ENCODE measurements around the gene SPAG7.

DNA sequence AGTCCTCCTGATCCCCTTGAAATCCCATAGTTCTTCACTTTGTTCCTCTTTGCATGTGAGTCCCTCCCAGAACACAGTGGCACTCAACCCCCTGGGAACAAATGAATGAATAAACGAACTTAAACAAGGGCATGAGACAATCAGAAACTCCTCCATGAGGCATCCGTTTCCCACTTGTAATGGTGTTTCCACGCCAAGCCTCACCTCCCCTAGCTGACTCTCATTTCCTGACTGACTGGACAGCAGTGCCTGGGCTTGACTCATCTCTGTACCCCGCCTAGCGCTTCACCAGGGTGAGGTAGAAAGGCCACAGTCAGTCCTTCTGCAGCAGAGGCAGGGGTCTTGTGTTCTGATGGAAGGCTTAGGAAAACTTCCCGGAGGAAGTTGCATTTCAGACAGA is 44.3 kb upstream of the SPAG7 start:
- TF ChIP-seq, protein P1, sequence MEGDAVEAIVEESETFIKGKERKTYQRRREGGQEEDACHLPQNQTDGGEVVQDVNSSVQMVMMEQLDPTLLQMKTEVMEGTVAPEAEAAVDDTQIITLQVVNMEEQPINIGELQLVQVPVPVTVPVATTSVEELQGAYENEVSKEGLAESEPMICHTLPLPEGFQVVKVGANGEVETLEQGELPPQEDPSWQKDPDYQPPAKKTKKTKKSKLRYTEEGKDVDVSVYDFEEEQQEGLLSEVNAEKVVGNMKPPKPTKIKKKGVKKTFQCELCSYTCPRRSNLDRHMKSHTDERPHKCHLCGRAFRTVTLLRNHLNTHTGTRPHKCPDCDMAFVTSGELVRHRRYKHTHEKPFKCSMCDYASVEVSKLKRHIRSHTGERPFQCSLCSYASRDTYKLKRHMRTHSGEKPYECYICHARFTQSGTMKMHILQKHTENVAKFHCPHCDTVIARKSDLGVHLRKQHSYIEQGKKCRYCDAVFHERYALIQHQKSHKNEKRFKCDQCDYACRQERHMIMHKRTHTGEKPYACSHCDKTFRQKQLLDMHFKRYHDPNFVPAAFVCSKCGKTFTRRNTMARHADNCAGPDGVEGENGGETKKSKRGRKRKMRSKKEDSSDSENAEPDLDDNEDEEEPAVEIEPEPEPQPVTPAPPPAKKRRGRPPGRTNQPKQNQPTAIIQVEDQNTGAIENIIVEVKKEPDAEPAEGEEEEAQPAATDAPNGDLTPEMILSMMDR (IDR thresholded peaks at IDR 0.05), result no peak
- TF ChIP-seq POLR2AphosphoS5 (IDR thresholded peaks at IDR 0.05; ENCODE audit: low read depth, low read length) (no peak), SIN3A (IDR thresholded peaks at IDR 0.05; ENCODE audit: borderline replicate concordance, insufficient read depth, low read depth, low read length) (no peak)

Measured in Panc1 (cell line).